ENCODE data around the gene NEUROD2. TPM values are rescaled to one million over a fixed set of nuclear protein-coding genes. Genes with fewer than 3 reads are reported as not detected.

NEUROD2 gene
- total and polyA plus RNA-seq, 2 of the 13 experiments (the other 11 are each of a cell fraction or from before 2014, with no cell fraction given): not detected

GRCh38 chr17:39653662-39654331 lies 46.1 kb upstream of the NEUROD2 start (continued):
- no peak for TF ChIP-seq ZHX2 (IDR thresholded peaks at IDR 0.05; ENCODE audit: low read depth)
- TF ChIP-seq ZHX2 (CRISPR knock-in tag; IDR thresholded peaks at IDR 0.05; ENCODE audit: borderline replicate concordance): no peak
- TF ChIP-seq ZNF773 (CRISPR knock-in tag; IDR thresholded peaks at IDR 0.05; ENCODE audit: borderline replicate concordance): no peak
- no peak for TF ChIP-seq ZMAT3 (CRISPR knock-in tag; conservative IDR thresholded peaks at IDR 0.05)
- no peak for TF ChIP-seq HNRNPL (IDR thresholded peaks at IDR 0.05; ENCODE audit: low read depth, low read length)
- no peak for TF ChIP-seq ZNF207 (IDR thresholded peaks at IDR 0.05; ENCODE audit: borderline replicate concordance)
- TF ChIP-seq MAX (IDR thresholded peaks at IDR 0.05): no peak
- TF ChIP-seq ZNF12 (CRISPR knock-in tag; IDR thresholded peaks at IDR 0.05): 0 out of 2 replicates have a peak, but pooled peaks have one; percentile 40
- no peak for TF ChIP-seq ZNF567 (CRISPR knock-in tag; IDR thresholded peaks at IDR 0.05; ENCODE audit: borderline replicate concordance)
- no peak for TF ChIP-seq HNF1A (IDR thresholded peaks at IDR 0.05; ENCODE audit: low read depth)
- TF ChIP-seq HNF1A (CRISPR knock-in tag; IDR thresholded peaks at IDR 0.05; ENCODE audit: borderline replicate concordance): peak; percentile 28; the same call in 1 of the 2 replicates
- TF ChIP-seq NRL (CRISPR knock-in tag; IDR thresholded peaks at IDR 0.05; ENCODE audit: borderline replicate concordance): 0 out of 2 replicates have a peak, but pooled peaks have one; percentile 10
- no peak for TF ChIP-seq KLF15 (CRISPR knock-in tag; IDR thresholded peaks at IDR 0.05; ENCODE audit: borderline replicate concordance)
- 0 out of 2 replicates have a peak, but pooled peaks have one; percentile 23 for TF ChIP-seq ZGPAT (CRISPR knock-in tag; IDR thresholded peaks at IDR 0.05)
- peak; percentile 75; the same call in 1 of the 2 replicates for TF ChIP-seq ZNF263 (CRISPR knock-in tag; IDR thresholded peaks at IDR 0.05)
- TF ChIP-seq DPF2 (CRISPR knock-in tag; IDR thresholded peaks at IDR 0.05; ENCODE audit: borderline replicate concordance, low read depth): 0 out of 2 replicates have a peak, but pooled peaks have one; percentile 33
- TF ChIP-seq MAFG (CRISPR knock-in tag; IDR thresholded peaks at IDR 0.05): no peak
- no peak for TF ChIP-seq ZNF124 (CRISPR knock-in tag; IDR thresholded peaks at IDR 0.05)

Data from HepG2 (cell line).